Motor neuron (in vitro differentiated cells): Measurements from ENCODE around the gene SLC25A24. TPM values are rescaled to one million over a fixed set of nuclear protein-coding genes. Genes with fewer than 3 reads are reported as not detected.
"Not testable (repeated sequence)": the region's sequence is repeated elsewhere in the genome, so short reads cannot be mapped to it uniquely, and the experiment has no call there.

ENCODE experiments used
- ATAC-seq, 8 experiments: fragments of 200-7000 bp; cut with Tn5 transposase; replicated peaks in 6 of 8; 2 replicates each; pipeline ENCODE4 v1.8.0; 2021; ENCODE audit warnings: mild to moderate bottlenecking in 8 of 8, moderate library complexity in 8 of 8
- H3K27ac ChIP-seq, 2 donors: fragments of 250-450 bp; sonication (Bioruptor Pico); 2 replicates each; pipeline ENCODE4 v1.9.0; 2021; ENCODE audit warnings: antibody characterized with exemption in 2 of 2, mild to moderate bottlenecking in 2 of 2, moderate library complexity in 1 of 2
- H3K4me1 ChIP-seq, 2 donors: fragments of 250-450 bp; sonication (Bioruptor Pico); replicated peaks in 1 of 2; 2 replicates each; pipeline ENCODE4 v1.6.1; 2021; ENCODE audit warnings: antibody characterized with exemption in 2 of 2, mild to moderate bottlenecking in 2 of 2, moderate library complexity in 1 of 2
- H3K4me3 ChIP-seq, 5 donors: fragments of 250-450 bp; sonication (Bioruptor Pico); 2 replicates each; pipeline ENCODE4 v1.9.0; 2021; ENCODE audit warnings: antibody characterized with exemption in 5 of 5, mild to moderate bottlenecking in 5 of 5, moderate library complexity in 4 of 5
- WGBS, 10 experiments: fragments of 450-650 bp; shearing (Covaris generic); methylation state at CpG; one replicate each; pipeline ENCODE4 v1.0.0; 2022; 5-methylcytosine and 5-hydroxymethylcytosine counted together
- in situ Hi-C, 9 experiments: fragments of 400-800 bp; cut with MboI; loops; one replicate each; pipeline ENCODE4 v1.15.0; 2021; ENCODE audit warnings: low sequenced_read_pairs in 9 of 9, low pct_unique_long_range_greater_than_20kb in 2 of 9; ENCODE audit not compliant: unreplicated experiment in 9 of 9
- total RNA-seq, 8 experiments: library from RNA; unstranded; fragments of 300-600 nt; gene quantifications; 2 replicates each; pipeline versions ENCODE4 v1.2.3 to v1.2.4, GENCODE V29; 2022

Gene SLC25A24
- total RNA-seq, 8 experiments from 2014 or later, result 1.2 to 42.1 (median 23.5) TPM

- ATAC-seq, result peak in 1 of 8 experiments; percentile 63
- in situ Hi-C loops, result no loop called here
- Histone ChIP-seq H3K4me3 (no peak overlapping the region), H3K4me1 (no peaks in the 10 kb centered on the region), H3K27ac (no peak overlapping the region)
- 40 to 100% (median 90%) methylated on average over 1 to 5 of the region's 5 CpGs; no CpG with 5 or more reads in 1 of the 10 experiments for WGBS, 10 experiments
These were observed 9.3 kb downstream of the SLC25A24 start for GRCh38 chr1:108190686-108191416.

- H3K27ac ChIP-seq, result no peak overlapping the region
- no peaks in the 10 kb centered on the region for H3K4me1 ChIP-seq
- H3K4me3 ChIP-seq, result no peak overlapping the region
- in situ Hi-C loops, result no loop called here
- WGBS, 10 experiments, result 57 to 100% (median 89%) methylated on average over 1 to 7 of the region's 7 CpGs
- no peak for ATAC-seq
These were observed 10.0 kb downstream of the SLC25A24 start for GRCh38 chr1:108190001-108190634.

GRCh38 chr1:108188801-108189200, 11.3 kb downstream of the SLC25A24 start:
- ATAC-seq, result no peak
- in situ Hi-C loops, result no loop called here
- 40 to 100% (median 100%) methylated on average over 1 of the region's 1 CpG; no CpG with 5 or more reads in 1 of the 10 experiments for WGBS, 10 experiments
- H3K4me3 ChIP-seq, result no peak overlapping the region
- H3K4me1 ChIP-seq, result no peaks in the 10 kb centered on the region
- no peak overlapping the region for H3K27ac ChIP-seq

DNA sequence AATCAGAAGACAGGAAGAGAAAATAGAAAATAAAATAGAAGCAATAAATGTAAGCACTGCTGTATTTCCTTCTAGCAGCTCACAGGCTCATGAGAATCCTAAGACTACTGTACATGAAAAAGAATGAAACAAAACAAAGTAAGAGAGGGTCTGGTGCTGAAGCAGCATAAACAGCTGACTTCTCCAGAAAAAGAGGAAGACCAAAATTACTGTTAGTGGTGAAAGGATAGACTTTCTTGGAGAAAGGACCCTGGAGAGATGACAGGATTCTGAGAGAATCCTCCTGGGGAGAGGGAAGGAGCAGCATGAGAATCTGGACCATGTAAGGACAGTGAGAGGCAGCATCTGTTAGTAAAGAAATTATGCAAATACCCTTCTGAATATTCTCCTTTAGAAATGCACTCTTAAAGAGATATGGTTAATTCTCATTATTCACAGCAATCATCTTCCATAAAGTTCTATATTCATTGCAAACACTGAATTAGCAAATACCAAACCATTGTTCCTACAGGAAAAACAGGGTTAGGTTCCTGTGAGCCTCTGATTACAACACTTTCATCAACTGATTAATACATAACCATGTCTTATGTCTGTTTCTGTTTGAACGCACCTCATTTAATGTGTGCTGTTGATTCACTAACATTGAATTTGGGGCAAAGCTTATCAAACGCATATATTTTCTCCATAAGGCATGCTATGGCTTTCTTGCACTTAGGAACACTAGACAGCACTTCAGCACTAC, 17.0 kb downstream of the SLC25A24 start:
- ATAC-seq, result peak in 1 of 8 experiments; percentile 25
- Histone ChIP-seq H3K27ac (no peak overlapping the region), H3K4me1 (no peaks in the 10 kb centered on the region), H3K4me3 (no peak overlapping the region)
- in situ Hi-C loops, result no loop called here
- WGBS, 10 experiments, result 55 to 100% (median 82%) methylated on average over 1 to 2 of the region's 2 CpGs; no CpG with 5 or more reads in 1 of the 10 experiments

DNA sequence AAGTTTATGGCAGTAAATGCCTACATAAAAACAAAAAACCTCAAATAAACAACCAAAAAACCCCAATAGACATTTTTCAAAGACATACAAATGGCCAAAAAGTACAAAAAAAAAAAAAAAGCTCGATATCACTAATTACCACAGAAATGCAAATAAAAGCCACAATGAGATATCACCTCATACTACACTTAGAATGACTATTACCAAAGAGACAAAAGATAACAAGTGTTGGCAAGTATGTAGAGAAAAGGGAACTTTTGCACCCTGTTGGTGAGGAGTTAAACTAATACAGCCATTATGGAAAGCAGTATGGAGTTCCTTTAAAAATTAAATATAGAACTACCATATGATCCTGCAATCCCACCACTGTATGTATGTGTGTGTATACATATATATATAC, 21.1 kb downstream of the SLC25A24 start:
- in situ Hi-C loops, result no loop called here
- no peaks in the 10 kb centered on the region for H3K4me1 ChIP-seq
- no peak overlapping the region for H3K4me3 ChIP-seq
- ATAC-seq, result no peak
- H3K27ac ChIP-seq, result no peak overlapping the region
- WGBS, 10 experiments, result 50 to 100% (median 88%) methylated on average over 1 of the region's 1 CpG

DNA sequence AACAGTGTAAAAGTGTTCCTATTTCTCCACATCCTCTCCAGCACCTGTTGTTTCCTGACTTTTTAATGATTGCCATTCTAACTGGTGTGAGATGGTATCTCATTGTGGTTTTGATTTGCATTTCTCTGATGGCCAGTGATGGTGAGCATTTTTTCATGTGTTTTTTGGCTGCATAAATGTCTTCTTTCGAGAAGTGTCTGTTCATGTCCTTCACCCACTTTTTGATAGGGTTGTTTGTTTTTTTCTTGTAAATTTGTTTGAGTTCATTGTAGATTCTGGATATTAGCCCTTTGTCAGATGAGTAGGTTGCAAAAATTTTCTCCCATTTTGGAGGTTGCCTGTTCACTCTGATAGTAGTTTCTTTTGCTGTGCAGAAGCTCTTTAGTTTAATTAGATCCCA, 37.7 kb downstream of the SLC25A24 start:
- no CpG with 5 or more reads among the region's 1 CpG for WGBS, 10 experiments
- in situ Hi-C loops, H3K27ac ChIP-seq, ATAC-seq, H3K4me1 ChIP-seq, H3K4me3 ChIP-seq: not testable (repeated sequence)

DNA sequence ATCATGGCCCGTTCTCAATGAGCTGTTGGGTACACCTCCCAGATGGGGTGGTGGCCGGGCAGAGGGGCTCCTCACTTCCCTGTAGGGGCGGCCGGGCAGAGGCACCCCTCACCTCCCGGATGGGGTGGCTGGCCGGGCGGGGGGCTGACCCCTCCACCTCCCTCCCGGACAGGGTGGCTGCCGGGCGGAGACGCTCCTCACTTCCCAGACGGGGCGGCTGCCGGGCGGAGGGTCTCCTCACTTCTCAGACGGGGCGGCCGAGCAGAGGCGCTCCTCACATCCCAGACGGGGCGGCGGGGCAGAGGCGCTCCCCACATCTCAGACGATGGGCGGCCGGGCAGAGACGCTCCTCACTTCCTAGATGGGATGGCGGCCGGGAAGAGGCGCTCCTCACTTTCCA, 40.2 kb downstream of the SLC25A24 start:
- H3K4me3 ChIP-seq, ATAC-seq, H3K4me1 ChIP-seq, H3K27ac ChIP-seq, in situ Hi-C loops: not testable (repeated sequence)
- WGBS, 10 experiments, result no CpG with 5 or more reads among the region's 30 CpGs

DNA sequence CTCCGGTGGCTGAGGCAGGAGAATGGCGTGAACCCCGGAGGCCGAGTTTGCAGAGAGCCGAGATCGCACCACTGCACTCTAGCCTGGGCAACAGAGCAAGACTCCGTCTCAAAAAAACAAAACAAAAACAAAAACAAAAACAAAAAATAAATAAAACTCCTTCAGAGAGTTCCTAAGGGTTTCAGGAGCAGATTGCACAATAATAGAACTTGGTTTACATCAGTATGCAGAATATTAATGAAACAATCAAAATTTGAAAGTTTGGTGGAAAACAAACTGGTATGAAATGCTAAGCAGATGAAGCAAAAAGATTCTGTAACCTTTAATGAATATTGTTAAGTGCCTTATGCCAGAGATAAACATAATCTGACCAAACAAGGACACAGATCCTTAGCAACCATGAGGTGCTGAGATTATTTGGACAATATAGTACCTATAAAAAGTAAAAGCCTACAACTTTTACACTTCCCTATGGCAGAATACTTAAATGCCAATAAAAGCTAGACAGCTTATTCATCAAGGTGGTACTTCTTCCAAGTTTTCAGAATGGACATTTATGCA, 41.2 kb downstream of the SLC25A24 start:
- ATAC-seq, result peak in 2 of 8 experiments; percentile 79 to 87
- H3K27ac ChIP-seq, result no peak overlapping the region
- H3K4me1 ChIP-seq, result no peaks in the 10 kb centered on the region
- 88 to 100% (median 98%) methylated on average over 1 to 7 of the region's 7 CpGs for WGBS, 10 experiments
- no peak overlapping the region for H3K4me3 ChIP-seq
- in situ Hi-C loops, result no loop called here

DNA sequence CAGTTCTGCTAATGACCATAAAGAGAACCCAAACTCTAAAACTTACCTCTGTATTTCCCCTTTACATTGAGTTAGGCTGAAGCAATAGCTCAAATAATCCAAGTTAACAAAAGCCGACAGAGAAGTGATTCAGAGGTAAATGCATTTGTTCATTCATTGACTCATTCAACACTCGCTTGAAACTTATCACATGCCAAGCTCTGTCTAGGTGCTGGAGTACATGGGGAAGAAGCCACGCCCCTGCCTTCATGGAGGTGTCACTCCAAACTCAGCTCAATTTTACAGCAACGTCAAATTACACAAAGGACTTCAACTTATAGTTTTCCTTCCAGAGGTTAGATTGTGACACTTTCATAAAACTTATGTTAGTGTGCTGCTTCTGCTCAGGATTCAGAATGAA, 45.8 kb downstream of the SLC25A24 start:
- WGBS, 10 experiments, result 63 to 100% (median 80%) methylated on average over 1 to 4 of the region's 4 CpGs; no CpG with 5 or more reads in 2 of the 10 experiments
- no peak for ATAC-seq
- H3K27ac ChIP-seq, result no peak overlapping the region
- H3K4me3 ChIP-seq, result no peak overlapping the region
- in situ Hi-C loops, result no loop called here
- no peaks in the 10 kb centered on the region for H3K4me1 ChIP-seq

DNA sequence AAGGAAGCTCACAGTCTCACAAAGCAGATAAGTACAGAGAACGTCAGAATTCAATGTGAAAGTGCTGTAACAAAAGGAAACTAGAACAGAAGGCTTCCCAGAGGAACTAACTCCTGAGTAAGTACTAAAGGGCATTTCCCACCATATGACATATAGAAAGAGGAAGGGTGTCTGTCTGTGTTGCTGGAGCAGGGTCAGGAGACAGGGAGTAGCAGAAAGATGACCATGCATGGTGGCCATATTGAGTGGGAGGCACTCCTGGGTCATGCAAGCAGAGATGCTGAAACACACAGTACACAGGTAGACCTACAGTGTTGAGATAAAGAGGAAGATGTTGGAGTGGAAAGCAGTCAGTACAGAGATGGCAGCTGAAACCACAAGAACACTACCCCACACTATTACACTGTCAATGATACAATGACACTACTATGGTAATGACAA, 47.3 kb downstream of the SLC25A24 start:
- in situ Hi-C loops, result no loop called here

DNA sequence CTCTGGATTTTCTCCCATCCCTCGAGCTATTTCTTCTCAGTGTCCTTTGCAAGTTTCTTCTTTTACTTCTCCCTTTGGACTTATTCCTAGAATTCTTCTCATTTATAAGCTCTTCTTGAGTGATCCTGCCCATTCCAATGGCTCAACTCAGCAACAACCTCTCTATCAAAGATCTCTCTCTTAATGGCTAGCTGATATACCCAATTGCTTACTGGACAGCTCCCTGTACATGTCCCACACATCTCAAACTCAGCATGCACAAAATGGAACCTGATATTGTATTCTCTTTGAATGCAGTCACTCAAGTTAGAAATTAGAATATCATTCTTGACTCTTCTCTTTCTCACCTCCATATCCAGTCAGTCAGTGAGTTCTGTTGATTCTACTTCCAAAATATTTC, 48.6 kb downstream of the SLC25A24 start:
- 23 to 100% (median 90%) methylated on average over 1 of the region's 1 CpG; no CpG with 5 or more reads in 1 of the 10 experiments for WGBS, 10 experiments
- no peak overlapping the region for H3K27ac ChIP-seq
- H3K4me1 ChIP-seq, result peaks cover 0 to 6% of the 10 kb centered on the region in 2 donors
- ATAC-seq, result no peak
- H3K4me3 ChIP-seq, result no peak overlapping the region
- in situ Hi-C loops, result no loop called here

More for the DNA sequence above, 47.3 kb downstream of the SLC25A24 start:
- 83 to 100% (median 87%) methylated on average over 1 of the region's 1 CpG; no CpG with 5 or more reads in 4 of the 10 experiments for WGBS, 10 experiments
- peaks cover 0 to 6% of the 10 kb centered on the region in 2 donors for H3K4me1 ChIP-seq
- no peak overlapping the region for H3K4me3 ChIP-seq
- no peak overlapping the region for H3K27ac ChIP-seq
- no peak for ATAC-seq

- no peak overlapping the region for H3K27ac ChIP-seq
- 53 to 100% (median 83%) methylated on average over 2 to 3 of the region's 3 CpGs; no CpG with 5 or more reads in 2 of the 10 experiments for WGBS, 10 experiments
- no peak for ATAC-seq
- peaks cover 0 to 6% of the 10 kb centered on the region in 2 donors for H3K4me1 ChIP-seq
- in situ Hi-C loops, result loop anchor here in 1 of 9 experiments (25.0 kb wide), 1 partner anchor 363 kb away; no protein-coding TSS in a partner anchor
- no peak overlapping the region for H3K4me3 ChIP-seq
These were observed 50.2 kb downstream of the SLC25A24 start for GRCh38 chr1:108149796-108150467.
